ENCODE measurements around the gene ADCY6. TPM values are rescaled to one million over a fixed set of nuclear protein-coding genes. Genes with fewer than 3 reads are reported as not detected.

The ADCY6 gene
- total RNA-seq, 2 experiments from 2014 or later = not detected

DNA sequence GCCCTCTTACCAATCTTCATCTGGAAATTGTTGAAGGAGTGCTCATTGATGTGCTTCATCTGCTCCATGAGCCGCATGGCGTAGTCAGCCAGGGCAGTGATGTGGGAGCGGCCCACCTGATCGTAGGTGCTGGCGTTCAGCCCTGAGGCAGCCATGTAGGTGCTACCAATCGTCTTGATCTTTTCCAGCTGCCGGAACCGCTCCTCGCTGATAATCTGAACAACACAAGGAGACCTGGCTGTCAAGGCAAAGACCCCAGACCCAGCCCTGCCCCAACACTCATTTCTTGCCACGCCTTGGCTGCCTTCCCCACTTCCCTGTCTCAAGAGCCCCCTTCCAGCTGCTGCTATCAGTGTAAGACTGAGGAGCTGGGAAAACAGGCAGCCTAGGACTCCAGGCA, 18.1 kb downstream of the ADCY6 start:
- Histone ChIP-seq H3K4me1 (ENCODE audit: insufficient read depth, low read length, poor library complexity, severe bottlenecking) (no peaks in the 10 kb centered on the region), H3K36me3 (ENCODE audit: insufficient read depth, low read length) (no peaks in the 10 kb centered on the region), H3K79me2 (ENCODE audit: insufficient read depth, low read depth, low read length) (no peaks in the 10 kb centered on the region), H4K20me1 (ENCODE audit: insufficient read depth, low read length) (no peaks in the 10 kb centered on the region), H3K27ac (ENCODE audit: low read depth, low read length, poor library complexity, severe bottlenecking) (no peak overlapping the region), H2AFZ (ENCODE audit: low read length) (no peak overlapping the region), H3K9me3 (ENCODE audit: low read length) (no peaks in the 10 kb centered on the region), H3K4me2 (ENCODE audit: low read length) (no peak overlapping the region), H3K4me3 (ENCODE audit: low read depth, low read length, poor library complexity, severe bottlenecking) (no peak overlapping the region), H3K9me2 (ENCODE audit: insufficient read depth, low read length) (no peaks in the 10 kb centered on the region)
- intact Hi-C loops (cut with micrococcal nuclease; ENCODE audit: unreplicated experiment) = no loop called here
- CTCF ChIA-PET (ENCODE audit: unreplicated experiment) = no interaction called here
- no peak for TF ChIP-seq EZH2phosphoT487 (IDR thresholded peaks at IDR 0.05; ENCODE audit: borderline replicate concordance, low read depth, low read length)
- TF ChIP-seq, protein P1, sequence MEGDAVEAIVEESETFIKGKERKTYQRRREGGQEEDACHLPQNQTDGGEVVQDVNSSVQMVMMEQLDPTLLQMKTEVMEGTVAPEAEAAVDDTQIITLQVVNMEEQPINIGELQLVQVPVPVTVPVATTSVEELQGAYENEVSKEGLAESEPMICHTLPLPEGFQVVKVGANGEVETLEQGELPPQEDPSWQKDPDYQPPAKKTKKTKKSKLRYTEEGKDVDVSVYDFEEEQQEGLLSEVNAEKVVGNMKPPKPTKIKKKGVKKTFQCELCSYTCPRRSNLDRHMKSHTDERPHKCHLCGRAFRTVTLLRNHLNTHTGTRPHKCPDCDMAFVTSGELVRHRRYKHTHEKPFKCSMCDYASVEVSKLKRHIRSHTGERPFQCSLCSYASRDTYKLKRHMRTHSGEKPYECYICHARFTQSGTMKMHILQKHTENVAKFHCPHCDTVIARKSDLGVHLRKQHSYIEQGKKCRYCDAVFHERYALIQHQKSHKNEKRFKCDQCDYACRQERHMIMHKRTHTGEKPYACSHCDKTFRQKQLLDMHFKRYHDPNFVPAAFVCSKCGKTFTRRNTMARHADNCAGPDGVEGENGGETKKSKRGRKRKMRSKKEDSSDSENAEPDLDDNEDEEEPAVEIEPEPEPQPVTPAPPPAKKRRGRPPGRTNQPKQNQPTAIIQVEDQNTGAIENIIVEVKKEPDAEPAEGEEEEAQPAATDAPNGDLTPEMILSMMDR (conservative IDR thresholded peaks at IDR 0.05; ENCODE audit: low read length) = no peak
- no TSS peak for BruUV-seq (replicated peaks)
- DNase-seq (ENCODE audit: low spot score) = no peak
- POLR2A ChIA-PET = interaction anchor here (0.6 kb wide), 1 partner anchor 17 kb away, joined by 3 read pairs; no protein-coding TSS in a partner anchor

DNA sequence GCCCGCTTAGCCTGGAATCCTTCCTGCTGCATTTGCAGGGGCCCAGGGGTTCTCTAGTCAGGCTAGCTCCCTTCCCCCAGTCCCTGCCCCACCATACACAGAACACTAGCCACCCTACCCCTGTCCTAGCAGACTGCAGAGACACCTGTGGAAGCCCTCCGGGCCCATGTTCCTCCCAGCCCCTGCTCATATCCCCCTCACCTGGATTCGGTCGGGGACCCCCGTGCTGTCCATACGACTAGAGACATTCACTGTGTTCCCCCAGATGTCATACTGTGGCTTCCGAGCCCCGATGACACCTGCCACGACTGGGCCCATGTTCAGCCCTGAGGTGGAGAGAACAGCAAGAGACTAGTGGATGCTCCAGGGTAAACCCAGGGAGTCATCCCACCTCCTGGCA, 20.2 kb downstream of the ADCY6 start:
- no TSS peak for BruUV-seq (replicated peaks)
- no peaks in the 10 kb centered on the region for H3K79me2 ChIP-seq (ENCODE audit: insufficient read depth, low read depth, low read length)
- TF ChIP-seq EZH2phosphoT487 (IDR thresholded peaks at IDR 0.05; ENCODE audit: borderline replicate concordance, low read depth, low read length) = no peak
- TF ChIP-seq, protein P1 (conservative IDR thresholded peaks at IDR 0.05; ENCODE audit: low read length) = no peak
- ChIA-PET POLR2A (no interaction called here), CTCF (ENCODE audit: unreplicated experiment) (no interaction called here)
- no peaks in the 10 kb centered on the region for H3K9me3 ChIP-seq (ENCODE audit: low read length)
- H3K9me2 ChIP-seq (ENCODE audit: insufficient read depth, low read length) = no peaks in the 10 kb centered on the region
- no peaks in the 10 kb centered on the region for H4K20me1 ChIP-seq (ENCODE audit: insufficient read depth, low read length)
- no peak for DNase-seq (ENCODE audit: low spot score)
- no peak overlapping the region for H2AFZ ChIP-seq (ENCODE audit: low read length)
- H3K36me3 ChIP-seq (ENCODE audit: insufficient read depth, low read length) = no peaks in the 10 kb centered on the region
- no peak overlapping the region for H3K27ac ChIP-seq (ENCODE audit: low read depth, low read length, poor library complexity, severe bottlenecking)
- H3K4me3 ChIP-seq (ENCODE audit: low read depth, low read length, poor library complexity, severe bottlenecking) = no peak overlapping the region
- intact Hi-C loops (cut with micrococcal nuclease; ENCODE audit: unreplicated experiment) = no loop called here
- no peaks in the 10 kb centered on the region for H3K4me1 ChIP-seq (ENCODE audit: insufficient read depth, low read length, poor library complexity, severe bottlenecking)
- no peak overlapping the region for H3K4me2 ChIP-seq (ENCODE audit: low read length)

DNA sequence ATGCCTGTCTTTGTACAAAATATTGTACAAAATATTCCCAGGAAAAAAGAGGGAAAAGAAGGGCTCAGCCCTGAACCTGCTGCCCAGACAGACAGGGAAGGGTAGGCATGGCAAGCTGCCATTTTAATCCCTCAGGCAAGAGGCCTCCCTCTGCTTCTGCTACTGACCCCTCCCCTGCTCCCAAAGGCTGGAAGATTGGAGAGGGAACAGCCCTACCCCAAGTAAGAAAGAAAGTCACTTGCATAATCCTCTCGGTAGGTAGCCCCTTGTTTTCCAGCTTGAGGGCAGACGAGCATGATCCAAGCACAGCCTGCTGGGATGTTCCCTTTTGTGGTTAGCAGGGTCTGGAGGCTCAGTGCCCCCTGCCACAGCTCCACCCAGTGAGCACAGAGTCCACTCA, 20.7 kb downstream of the ADCY6 start:
- Histone ChIP-seq H3K4me1 (ENCODE audit: insufficient read depth, low read length, poor library complexity, severe bottlenecking) (no peaks in the 10 kb centered on the region), H4K20me1 (ENCODE audit: insufficient read depth, low read length) (no peaks in the 10 kb centered on the region), H3K4me3 (ENCODE audit: low read depth, low read length, poor library complexity, severe bottlenecking) (no peak overlapping the region), H3K36me3 (ENCODE audit: insufficient read depth, low read length) (no peaks in the 10 kb centered on the region), H3K27ac (ENCODE audit: low read depth, low read length, poor library complexity, severe bottlenecking) (no peak overlapping the region), H2AFZ (ENCODE audit: low read length) (no peak overlapping the region), H3K9me3 (ENCODE audit: low read length) (no peaks in the 10 kb centered on the region), H3K9me2 (ENCODE audit: insufficient read depth, low read length) (no peaks in the 10 kb centered on the region), H3K79me2 (ENCODE audit: insufficient read depth, low read depth, low read length) (no peaks in the 10 kb centered on the region), H3K4me2 (ENCODE audit: low read length) (no peak overlapping the region)
- ChIA-PET POLR2A (no interaction called here), CTCF (ENCODE audit: unreplicated experiment) (interaction anchor here (0.5 kb wide), 1 partner anchor 22 kb away, joined by 9 read pairs; no protein-coding TSS in a partner anchor)
- DNase-seq (ENCODE audit: low spot score) = no peak
- no peak for TF ChIP-seq EZH2phosphoT487 (IDR thresholded peaks at IDR 0.05; ENCODE audit: borderline replicate concordance, low read depth, low read length)
- TF ChIP-seq, protein P1 (conservative IDR thresholded peaks at IDR 0.05; ENCODE audit: low read length) = no peak
- no TSS peak for BruUV-seq (replicated peaks)
- intact Hi-C loops (cut with micrococcal nuclease; ENCODE audit: unreplicated experiment) = no loop called here
